Activated CD4-positive, alpha-beta T cell treated with anti-CD3 and anti-CD28 coated beads, Interleukin-2, amount 50 U/mL, for 16 hours (primary cell): ENCODE data around the gene KMT5B.
A peak's percentile ranks its signal among the peaks of the same experiment; 100 is the strongest.

Experiments
- DNase-seq: peaks from one replicate; pipeline ENCODE4 v3.0.0-alpha.2; 2020

Gene KMT5B

DNA sequence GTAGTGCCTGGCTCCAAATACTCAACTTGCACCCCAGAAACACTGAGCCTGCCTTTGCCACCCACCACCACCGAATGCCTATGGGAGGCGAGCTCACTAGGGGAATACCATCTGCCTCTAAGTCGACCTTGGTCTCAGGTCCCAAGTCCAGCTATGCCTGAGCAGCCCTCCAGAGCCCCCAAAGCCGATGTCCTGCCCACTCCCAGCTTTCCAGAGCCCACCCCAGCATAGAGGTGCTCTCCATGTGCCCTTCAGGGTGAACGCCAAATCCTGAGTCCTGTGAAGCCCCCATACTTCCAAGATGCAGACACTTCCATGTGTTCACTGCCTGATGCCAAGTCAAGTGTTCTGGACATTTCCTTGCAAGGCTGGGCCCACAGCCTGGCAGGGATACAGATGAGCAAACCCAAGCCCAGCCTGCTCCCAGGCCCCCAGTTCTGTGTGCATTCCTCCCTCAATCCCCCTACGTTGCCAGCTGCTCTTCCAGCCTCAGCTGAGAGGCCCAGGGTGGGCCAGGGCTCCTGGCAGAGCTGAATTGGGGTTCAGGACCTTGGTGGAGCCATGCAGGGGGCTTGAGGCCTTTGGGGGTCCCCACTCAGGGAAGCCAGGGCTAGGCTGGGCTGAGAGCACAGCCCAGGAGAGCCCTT, 2.6 kb upstream of the KMT5B start:
- DNase-seq: no peak

- DNase-seq: no peak
Observed at GRCh38 chr11:68215087-68215445, 2.0 kb upstream of the KMT5B start.

- DNase-seq: no peak
Observed at GRCh38 chr11:68214173-68215086, 1.3 kb upstream of the KMT5B start.

GRCh38 chr11:68213555-68214172, 568 bp upstream of the KMT5B start:
- peak; percentile 68 for DNase-seq

DNA sequence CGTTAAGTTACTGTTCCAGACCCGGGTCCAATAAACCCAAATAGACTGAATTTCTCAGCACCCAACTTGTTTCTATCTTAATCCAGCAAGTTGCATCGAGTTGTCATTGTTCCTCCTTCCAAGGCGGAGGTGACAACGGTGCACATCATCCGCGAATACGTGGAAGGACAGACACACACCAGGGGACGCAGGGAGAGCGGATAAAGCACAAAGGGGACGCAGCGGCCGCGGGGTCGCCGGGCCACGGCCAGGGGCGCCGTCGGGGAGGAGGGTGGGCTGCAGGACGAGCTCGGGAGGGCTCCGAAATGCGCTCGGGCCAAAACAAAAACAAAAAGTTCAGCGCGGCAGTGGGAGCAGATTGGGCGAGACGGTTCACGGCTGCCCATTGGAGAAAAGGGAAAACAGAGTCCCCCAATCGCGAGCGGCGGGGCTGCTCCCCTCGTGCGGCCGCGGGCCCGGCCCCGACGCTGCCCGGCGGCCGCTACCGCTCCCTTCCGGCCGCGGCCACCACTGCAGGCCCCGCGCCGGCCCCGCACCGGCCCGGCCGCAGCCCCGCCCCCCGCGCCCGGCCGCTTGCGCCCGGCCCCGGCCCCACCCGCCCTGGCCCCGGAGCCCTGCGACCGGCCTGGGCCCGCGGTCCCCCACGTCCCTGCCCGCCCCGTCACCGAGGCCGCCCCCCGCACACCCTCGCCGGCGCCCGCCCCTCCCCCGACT, 518 bp downstream of the KMT5B start:
- peak; percentile 63 for DNase-seq

GRCh38 chr11:68211546-68211945, 1.6 kb downstream of the KMT5B start:
- DNase-seq: no peak

GRCh38 chr11:68206211-68206610, 6.9 kb downstream of the KMT5B start:
- DNase-seq: peak; percentile 57

- no peak for DNase-seq
Observed at GRCh38 chr11:68204402-68204801, 8.7 kb downstream of the KMT5B start.

DNA sequence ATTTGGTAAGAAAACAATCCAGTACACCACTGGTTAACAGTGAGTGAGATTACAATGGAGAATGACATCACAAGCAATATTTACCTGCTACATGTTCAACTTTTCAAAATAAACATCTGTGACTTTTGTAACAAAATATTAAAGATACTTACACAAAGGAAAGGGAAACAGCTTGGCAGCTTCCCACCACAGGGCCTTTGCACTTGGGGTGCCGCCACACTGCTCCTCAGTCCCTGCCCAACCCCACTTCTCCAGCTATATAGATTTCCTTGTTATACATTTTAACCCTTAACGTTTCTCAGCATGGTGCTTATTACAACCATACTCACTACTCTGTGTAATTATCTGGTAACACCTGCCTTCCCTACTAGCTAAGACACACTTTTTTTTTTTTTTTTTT, 10.9 kb downstream of the KMT5B start:
- no peak for DNase-seq

DNA sequence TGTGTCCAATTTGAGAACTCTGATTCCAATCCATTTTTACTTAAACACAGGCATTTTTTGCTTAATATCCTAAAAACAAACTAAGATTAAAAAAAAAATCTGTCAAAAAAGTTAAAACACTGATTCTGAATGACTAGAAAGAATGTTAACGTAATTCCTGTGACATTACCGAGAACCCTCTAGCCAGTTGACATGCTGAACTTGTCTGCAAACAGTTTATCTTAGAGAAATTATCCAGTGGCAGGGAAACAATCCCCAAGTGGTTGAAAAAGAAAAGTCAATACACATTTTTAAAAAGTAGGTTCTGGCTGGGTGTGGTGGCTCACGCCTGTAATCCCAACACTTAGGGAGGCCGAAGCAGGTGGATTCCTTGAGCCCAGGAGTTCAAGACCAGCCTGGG, 11.6 kb downstream of the KMT5B start:
- DNase-seq: no peak

DNA sequence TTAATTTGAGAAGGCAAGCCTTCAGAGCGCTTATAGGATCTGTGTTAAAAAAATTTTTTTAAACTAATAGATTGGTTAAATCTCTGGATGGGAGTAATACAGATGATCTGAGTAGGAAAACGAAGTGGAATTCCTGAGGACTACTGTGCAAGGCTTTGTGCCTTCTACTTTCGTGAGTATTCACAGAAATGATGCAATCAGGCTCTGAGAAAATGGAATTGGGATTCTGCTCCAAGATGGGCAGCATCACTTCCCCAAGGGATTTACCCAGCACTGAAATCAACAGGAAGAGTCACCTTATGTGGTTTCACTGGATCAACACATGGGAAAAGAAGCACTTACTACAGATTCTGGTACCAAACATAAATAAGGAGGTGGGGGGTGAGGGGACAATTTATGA, 12.5 kb downstream of the KMT5B start:
- DNase-seq: no peak

GRCh38 chr11:68199295-68199987, 13.7 kb downstream of the KMT5B start:
- DNase-seq: no peak

DNA sequence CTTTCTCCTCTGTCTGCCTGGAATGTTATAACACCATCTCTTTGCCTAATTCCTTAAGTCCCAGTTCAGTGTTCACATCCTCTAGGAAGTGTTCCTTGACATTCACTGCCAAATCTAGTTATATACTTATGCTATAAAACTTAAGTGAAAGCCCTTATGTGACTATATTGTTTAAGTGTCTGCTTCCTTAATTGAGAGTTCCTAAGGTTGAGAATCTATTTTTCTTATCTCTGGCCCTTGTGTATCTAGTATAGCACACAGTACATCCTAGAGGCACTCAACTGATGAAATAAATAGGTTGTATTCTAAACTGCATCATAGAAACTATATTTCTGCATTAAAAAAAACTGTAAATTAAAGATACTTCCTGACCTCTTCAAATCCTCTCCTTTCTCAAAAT, 16.9 kb downstream of the KMT5B start:
- DNase-seq: no peak

- no peak for DNase-seq
Observed at GRCh38 chr11:68194675-68195294, 18.3 kb downstream of the KMT5B start.

GRCh38 chr11:68193018-68193417, 20.1 kb downstream of the KMT5B start:
- no peak for DNase-seq

GRCh38 chr11:68191661-68192579, 21.2 kb downstream of the KMT5B start:
- DNase-seq: no peak

- DNase-seq: no peak
Observed at GRCh38 chr11:68189888-68190287, 23.2 kb downstream of the KMT5B start.

GRCh38 chr11:68189082-68189481, 24.0 kb downstream of the KMT5B start:
- no peak for DNase-seq

- DNase-seq: no peak
Observed at GRCh38 chr11:68186061-68186460, 27.0 kb downstream of the KMT5B start.

DNA sequence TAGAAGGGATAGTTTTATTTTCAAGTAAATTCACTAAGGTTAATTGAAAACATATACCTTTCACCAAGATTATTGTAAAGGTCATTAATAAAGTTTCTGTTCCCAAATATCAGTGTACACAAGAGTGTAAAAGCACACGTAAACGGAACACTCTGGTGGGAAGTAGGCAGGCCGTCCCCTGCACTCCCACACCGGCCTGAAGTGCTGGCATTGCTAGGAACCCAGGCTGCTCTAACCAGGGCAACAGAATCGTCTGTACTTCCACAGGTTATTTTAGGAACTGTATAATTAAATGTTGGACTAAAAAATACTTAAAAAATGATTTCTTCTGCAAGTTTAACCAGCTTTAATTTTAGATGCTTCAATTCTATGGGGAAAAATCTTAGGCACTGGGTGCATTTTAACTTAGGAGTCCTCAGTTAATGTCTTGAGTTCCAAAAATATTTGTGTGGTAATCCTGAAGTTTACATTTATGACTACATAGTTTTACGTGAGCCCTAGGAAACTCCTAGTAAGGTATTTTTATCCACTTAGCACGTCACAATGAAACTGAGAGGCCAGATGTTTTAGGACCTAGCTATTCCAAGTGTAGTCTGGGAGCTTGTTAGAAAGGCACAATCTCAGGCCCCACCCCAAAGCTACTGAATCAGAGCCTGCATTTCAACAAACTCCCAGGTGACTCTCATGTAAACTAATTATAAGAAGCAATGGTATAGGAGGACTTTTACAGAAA, 31.2 kb downstream of the KMT5B start:
- DNase-seq: no peak
